H9 (cell line): ENCODE measurements around the gene SLC13A5. TPM values are rescaled to one million over a fixed set of nuclear protein-coding genes. Genes with fewer than 3 reads are reported as not detected.
"Not testable (repeated sequence)": the region's sequence is repeated elsewhere in the genome, so short reads cannot be mapped to it uniquely, and the experiment has no call there.

Experiments
- DNase-seq: peaks from one replicate; pipeline ENCODE4 v3.0.0-alpha.2; 2017
- H2AFZ ChIP-seq: one replicate; pipeline ENCODE4 v1.6.1; 2013; ENCODE audit warnings: mild to moderate bottlenecking, low read length, control low read depth, moderate library complexity
- H2AK5ac ChIP-seq: 2 replicates; pipeline ENCODE4 v1.6.1; 2013; ENCODE audit warnings: low read length, control low read depth, mixed read lengths; ENCODE audit not compliant: insufficient read length
- H2BK120ac ChIP-seq: one replicate; pipeline ENCODE4 v1.6.1; 2013; ENCODE audit warnings: low read depth, mild to moderate bottlenecking, low read length, control low read depth, inconsistent platforms; ENCODE audit not compliant: poor library complexity, severe bottlenecking
- H2BK12ac ChIP-seq: 2 replicates; pipeline ENCODE4 v1.6.1; 2013; ENCODE audit warnings: low read length, control low read depth, mixed read lengths, low read depth; ENCODE audit not compliant: insufficient read length
- H2BK15ac ChIP-seq: 2 replicates; pipeline ENCODE4 v1.6.1; 2013; ENCODE audit warnings: low read depth, low read length, control low read depth
- H2BK20ac ChIP-seq: one replicate; pipeline ENCODE4 v1.6.1; 2013; ENCODE audit warnings: low read depth, mild to moderate bottlenecking, low read length, control low read depth, inconsistent platforms; ENCODE audit not compliant: poor library complexity, severe bottlenecking
- H2BK5ac ChIP-seq: 2 replicates; pipeline ENCODE4 v1.6.1; 2013; ENCODE audit warnings: low read length, control low read depth, mixed read lengths; ENCODE audit not compliant: insufficient read length
- H3K14ac ChIP-seq: 2 replicates; pipeline ENCODE4 v1.6.1; 2013; ENCODE audit warnings: low read length, control low read depth; ENCODE audit not compliant: insufficient read depth
- H3K18ac ChIP-seq: 2 replicates; pipeline ENCODE4 v1.6.1; 2013; ENCODE audit warnings: low read depth, mild to moderate bottlenecking, mixed read lengths, low read length, control low read depth; ENCODE audit not compliant: insufficient read length
- H3K23ac ChIP-seq: 2 replicates; pipeline ENCODE4 v1.6.1; 2013; ENCODE audit warnings: low read length, control low read depth, mixed read lengths, low read depth; ENCODE audit not compliant: insufficient read length
- H3K23me2 ChIP-seq: 2 replicates; pipeline ENCODE4 v1.6.1; 2013; ENCODE audit warnings: low read depth, mild to moderate bottlenecking, mixed read lengths, low read length, control low read depth; ENCODE audit not compliant: insufficient read length, poor library complexity, severe bottlenecking
- H3K27ac ChIP-seq: 2 replicates; pipeline ENCODE4 v1.5.1; 2013; ENCODE audit warnings: low read length, control low read depth, mixed read lengths, low read depth; ENCODE audit not compliant: insufficient read length
- H3K27me3 ChIP-seq: 2 replicates; pipeline ENCODE4 v1.6.1; 2013; ENCODE audit warnings: low read length, control low read depth, inconsistent platforms; ENCODE audit not compliant: insufficient read depth
- H3K4ac ChIP-seq: 2 replicates; pipeline ENCODE4 v1.6.1; 2013; ENCODE audit warnings: low read depth, mild to moderate bottlenecking, control low read depth, inconsistent platforms, low read length, moderate library complexity
- H3K4me1 ChIP-seq: 2 replicates; pipeline ENCODE4 v1.6.1; 2013; ENCODE audit warnings: low read length, control low read depth, inconsistent platforms; ENCODE audit not compliant: insufficient read depth
- H3K4me2 ChIP-seq: 2 replicates; pipeline ENCODE4 v1.6.1; 2013; ENCODE audit warnings: low read length, control low read depth, mixed read lengths; ENCODE audit not compliant: insufficient read length, insufficient read depth
- H3K56ac ChIP-seq: 2 replicates; pipeline ENCODE4 v1.6.1; 2013; ENCODE audit warnings: low read depth, mild to moderate bottlenecking, mixed read lengths, low read length, control low read depth; ENCODE audit not compliant: insufficient read length
- H3K79me1 ChIP-seq: 2 replicates; pipeline ENCODE4 v1.6.1; 2013; ENCODE audit warnings: low read depth, mild to moderate bottlenecking, moderate library complexity, low read length, control low read depth, inconsistent platforms; ENCODE audit not compliant: insufficient read depth, poor library complexity, severe bottlenecking
- H3K79me2 ChIP-seq: 2 replicates; pipeline ENCODE4 v1.6.1; 2013; ENCODE audit warnings: low read length, control low read depth, inconsistent platforms; ENCODE audit not compliant: insufficient read depth
- H3K9ac ChIP-seq: 2 replicates; pipeline ENCODE4 v1.6.1; 2013; ENCODE audit warnings: low read length, control low read depth, mixed read lengths; ENCODE audit not compliant: insufficient read length; ENCODE audit errors: extremely low read depth
- H3K9me3 ChIP-seq: one replicate; pipeline ENCODE4 v1.6.1; 2013; ENCODE audit warnings: low read depth, low read length, inconsistent platforms; ENCODE audit not compliant: control insufficient read depth
- H3T11ph ChIP-seq: one replicate; pipeline ENCODE4 v1.6.1; 2013; ENCODE audit warnings: mild to moderate bottlenecking, low read length, control low read depth, inconsistent platforms
- H4K20me1 ChIP-seq: one replicate; pipeline ENCODE4 v1.6.1; 2013; ENCODE audit not compliant: control insufficient read depth, insufficient read length, insufficient read depth
- H4K5ac ChIP-seq: 2 replicates; pipeline ENCODE4 v1.6.1; 2013; ENCODE audit warnings: low read depth, mild to moderate bottlenecking, mixed read lengths, low read length, control low read depth; ENCODE audit not compliant: insufficient read length
- H4K8ac ChIP-seq: replicated peaks from 2 replicates; pipeline ENCODE4 v1.6.1; 2013; ENCODE audit warnings: low read length, control low read depth, mixed read lengths, low read depth; ENCODE audit not compliant: insufficient read length
- H4K91ac ChIP-seq: 2 replicates; pipeline ENCODE4 v1.6.1; 2013; ENCODE audit warnings: low read depth, mild to moderate bottlenecking, moderate library complexity, mixed read lengths, low read length, control low read depth; ENCODE audit not compliant: insufficient read length
- H3K27ac Mint-ChIP-seq, 3 experiments: 2 replicates in 2 of 3; 3 replicates in 1 of 3; pipeline ENCODE4 v1.8.0; 2020 to 2021; ENCODE audit warnings: mixed read lengths in 3 of 3, mild to moderate bottlenecking in 1 of 3, moderate library complexity in 1 of 3
- H3K27me3 Mint-ChIP-seq: 2 replicates; pipeline ENCODE4 v1.8.0; 2021; ENCODE audit warnings: low read depth, mild to moderate bottlenecking, moderate library complexity, mixed read lengths
- H3K36me3 Mint-ChIP-seq, 3 experiments: 2 replicates in 2 of 3; 3 replicates in 1 of 3; pipeline ENCODE4 v1.8.0; 2020 to 2021; ENCODE audit warnings: low read depth in 3 of 3, mixed read lengths in 3 of 3; ENCODE audit not compliant: insufficient read depth in 1 of 3
- H3K4me1 Mint-ChIP-seq, 2 experiments: 2 replicates each; pipeline ENCODE4 v1.8.0; 2020; ENCODE audit warnings: mixed read lengths in 2 of 2
- H3K4me3 Mint-ChIP-seq, 2 experiments: 2 replicates in 1 of 2; 3 replicates in 1 of 2; pipeline ENCODE4 v1.8.0; 2020 to 2021; ENCODE audit warnings: mild to moderate bottlenecking in 2 of 2, mixed read lengths in 2 of 2, moderate library complexity in 1 of 2
- H3K9me3 Mint-ChIP-seq, 2 experiments: 2 replicates in 1 of 2; 3 replicates in 1 of 2; pipeline ENCODE4 v1.8.0; 2020; ENCODE audit warnings: mild to moderate bottlenecking in 2 of 2, mixed read lengths in 2 of 2, moderate library complexity in 1 of 2
- WGBS: extraction: QIAGEN DNeasy Blood & Tissue Kit; methylation state at CpG from one replicate; pipeline ENCODE4 v1.1.7; 2013; ENCODE audit warnings: missing lambda C conversion rate, low lambda C conversion rate, mixed read lengths; ENCODE audit not compliant: insufficient read length; ENCODE audit errors: extremely low coverage; 5-methylcytosine and 5-hydroxymethylcytosine counted together
- total RNA-seq: library from RNA; stranded (reverse); gene quantifications from 2 replicates; pipeline ENCODE4 v1.2.1, GENCODE V29; 2021
- TF ChIP-seq, protein P1 (sequence below): fragments of 200-600 bp; sonication (generic); conservative IDR thresholded peaks from 3 replicates; pipeline ENCODE4 v1.8.0; 2021; ENCODE audit warnings: antibody characterized with exemption, mild to moderate bottlenecking

Gene SLC13A5
- total RNA-seq, 1 experiment from 2014 or later, result 1.6 TPM

DNA sequence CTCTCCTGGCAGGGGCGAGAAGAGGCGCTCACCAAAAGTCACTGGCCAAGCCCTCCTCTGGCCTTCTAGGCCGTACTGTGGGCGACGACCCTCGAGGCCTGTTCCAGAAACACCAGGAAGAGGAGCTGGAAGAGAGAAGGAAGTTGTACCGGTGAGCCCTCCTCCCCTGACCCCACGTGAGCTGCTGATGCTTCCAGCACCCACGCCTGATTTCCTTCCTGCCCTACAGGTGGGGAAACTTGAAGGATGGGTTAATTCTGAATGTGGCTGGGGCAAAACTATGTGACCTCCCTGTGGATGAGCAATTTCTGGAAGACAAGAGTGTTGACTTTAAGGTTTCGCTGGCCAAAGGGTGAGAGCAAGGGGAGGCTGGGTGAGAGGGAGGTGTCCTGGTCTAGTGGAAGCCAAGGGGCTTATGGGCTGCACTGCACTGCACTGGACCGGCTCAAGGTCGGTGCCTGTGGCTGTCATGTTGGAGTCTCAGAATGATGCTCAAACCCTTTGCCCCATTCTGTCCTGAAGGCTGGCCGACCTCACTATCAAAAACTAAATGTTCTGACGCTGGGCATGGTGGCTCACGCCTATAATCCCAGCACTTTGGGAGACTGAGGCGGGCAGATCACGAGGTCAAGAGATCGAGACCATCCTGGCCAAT is 55.4 kb downstream of the SLC13A5 start:
- Histone ChIP-seq H3K9ac (no peak overlapping the region), H2BK5ac (no peak overlapping the region), H2BK120ac (no peak overlapping the region), H2AFZ (no peak overlapping the region), H3K4me2 (peak overlapping the region; percentile 11), H3K9me3 (no peaks in the 10 kb centered on the region), H2BK20ac (no peak overlapping the region), H3K27me3 (peaks cover 14% of the 10 kb centered on the region; the same call in 1 of the 2 replicates), H3K4ac (no peak overlapping the region), H3K27ac (no peak overlapping the region), H4K20me1 (no peaks in the 10 kb centered on the region), H4K5ac (no peak overlapping the region), H3K4me1 (peaks cover 2% of the 10 kb centered on the region; the same call in 1 of the 2 replicates), H4K8ac (no peak overlapping the region), H3T11ph (no peak overlapping the region), H2AK5ac (no peak overlapping the region), H4K91ac (no peak overlapping the region), H2BK12ac (no peak overlapping the region), H3K56ac (no peak overlapping the region), H3K14ac (no peak overlapping the region), H2BK15ac (no peak overlapping the region), H3K79me2 (no peaks in the 10 kb centered on the region), H3K23ac (no peak overlapping the region), H3K23me2 (peaks cover 10% of the 10 kb centered on the region), H3K79me1 (no peaks in the 10 kb centered on the region), H3K18ac (no peak overlapping the region)
- DNase-seq, result peak; percentile 48
- peak overlapping the region; percentile 70 to 80 for H3K4me3 Mint-ChIP-seq
- peaks cover 31 to 32% of the 10 kb centered on the region in 2 experiments for H3K4me1 Mint-ChIP-seq
- TF ChIP-seq, protein P1, sequence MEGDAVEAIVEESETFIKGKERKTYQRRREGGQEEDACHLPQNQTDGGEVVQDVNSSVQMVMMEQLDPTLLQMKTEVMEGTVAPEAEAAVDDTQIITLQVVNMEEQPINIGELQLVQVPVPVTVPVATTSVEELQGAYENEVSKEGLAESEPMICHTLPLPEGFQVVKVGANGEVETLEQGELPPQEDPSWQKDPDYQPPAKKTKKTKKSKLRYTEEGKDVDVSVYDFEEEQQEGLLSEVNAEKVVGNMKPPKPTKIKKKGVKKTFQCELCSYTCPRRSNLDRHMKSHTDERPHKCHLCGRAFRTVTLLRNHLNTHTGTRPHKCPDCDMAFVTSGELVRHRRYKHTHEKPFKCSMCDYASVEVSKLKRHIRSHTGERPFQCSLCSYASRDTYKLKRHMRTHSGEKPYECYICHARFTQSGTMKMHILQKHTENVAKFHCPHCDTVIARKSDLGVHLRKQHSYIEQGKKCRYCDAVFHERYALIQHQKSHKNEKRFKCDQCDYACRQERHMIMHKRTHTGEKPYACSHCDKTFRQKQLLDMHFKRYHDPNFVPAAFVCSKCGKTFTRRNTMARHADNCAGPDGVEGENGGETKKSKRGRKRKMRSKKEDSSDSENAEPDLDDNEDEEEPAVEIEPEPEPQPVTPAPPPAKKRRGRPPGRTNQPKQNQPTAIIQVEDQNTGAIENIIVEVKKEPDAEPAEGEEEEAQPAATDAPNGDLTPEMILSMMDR, result no peak
- no peaks in the 10 kb centered on the region; a peak in 2 of 5 replicates for H3K9me3 Mint-ChIP-seq
- H3K36me3 Mint-ChIP-seq, result peaks cover 0 to 1% (median 0%) of the 10 kb centered on the region in 3 experiments; a peak in 1 of 7 replicates
- peaks cover 85% of the 10 kb centered on the region for H3K27me3 Mint-ChIP-seq
- WGBS, result no CpG with 5 or more reads among the region's 18 CpGs
- no peak overlapping the region for H3K27ac Mint-ChIP-seq

DNA sequence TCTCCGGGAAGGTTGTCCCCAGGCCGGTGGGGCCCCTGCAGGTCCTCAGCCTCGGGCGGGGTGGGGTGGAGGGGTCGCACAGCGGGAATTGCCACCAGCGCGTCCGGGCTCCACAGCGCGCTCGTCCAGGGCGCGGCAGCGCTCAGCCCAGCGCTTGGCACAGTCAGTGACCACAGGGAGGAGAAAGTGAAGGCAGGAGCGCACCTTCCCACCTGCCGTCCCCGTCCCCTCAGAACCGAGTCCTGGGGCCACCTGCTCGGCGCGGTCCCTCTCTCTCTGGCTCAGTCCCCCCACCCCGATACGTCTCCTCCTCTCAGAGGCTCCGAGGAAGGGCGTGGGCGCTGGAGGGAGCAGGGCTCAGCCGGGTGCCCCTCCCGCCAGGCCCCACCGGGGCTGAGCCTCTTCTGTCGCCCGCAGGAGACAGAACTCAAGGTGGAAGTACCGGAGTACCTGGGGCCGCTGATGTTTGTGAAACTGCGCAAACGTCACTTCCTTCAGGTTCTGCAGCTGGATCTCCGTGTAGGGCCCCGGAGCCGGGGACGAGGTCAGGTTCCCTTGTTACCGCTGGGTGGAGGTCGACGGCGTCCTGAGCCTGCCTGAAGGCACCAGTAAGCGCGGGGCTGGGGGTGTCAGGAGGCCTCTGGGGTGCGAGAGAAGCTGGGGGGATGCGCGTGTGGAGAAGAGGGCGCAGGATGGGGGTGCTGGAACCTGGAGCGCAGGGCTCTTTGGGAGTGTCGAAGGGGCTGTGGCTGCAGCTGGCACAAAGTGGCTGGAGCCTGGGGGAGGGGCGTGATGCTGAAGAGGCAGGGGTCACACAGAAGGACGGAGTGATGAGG is 56.2 kb downstream of the SLC13A5 start:
- not testable (repeated sequence) for H2AFZ ChIP-seq, H4K20me1 ChIP-seq, H4K5ac ChIP-seq, H4K8ac ChIP-seq, H3K9ac ChIP-seq, H2BK120ac ChIP-seq, H3K79me1 ChIP-seq, H3K9me3 Mint-ChIP-seq, H2BK12ac ChIP-seq, H3K4ac ChIP-seq, H2AK5ac ChIP-seq, H3K27ac ChIP-seq, H3K14ac ChIP-seq, H3K36me3 Mint-ChIP-seq, H3K4me1 ChIP-seq, H3T11ph ChIP-seq, H4K91ac ChIP-seq, H2BK15ac ChIP-seq, H3K23ac ChIP-seq, H3K56ac ChIP-seq, H3K27ac Mint-ChIP-seq, H2BK5ac ChIP-seq, H3K18ac ChIP-seq, H3K79me2 ChIP-seq, H2BK20ac ChIP-seq, H3K9me3 ChIP-seq
- no CpG with 5 or more reads among the region's 55 CpGs for WGBS
- H3K4me1 Mint-ChIP-seq, result peaks cover 33 to 38% of the 10 kb centered on the region in 2 experiments
- Histone ChIP-seq H3K4me2 (peak overlapping the region; percentile 11), H3K27me3 (peaks cover 16% of the 10 kb centered on the region; the same call in 1 of the 2 replicates), H3K23me2 (peaks cover 10% of the 10 kb centered on the region)
- peak overlapping the region; percentile 70 to 90 for H3K4me3 Mint-ChIP-seq
- peak; percentile 74 for DNase-seq
- H3K27me3 Mint-ChIP-seq, result peaks cover 87% of the 10 kb centered on the region
